ENCODE results near the gene IZUMO1R. TPM values are rescaled to one million over a fixed set of nuclear protein-coding genes. Genes with fewer than 3 reads are reported as not detected.

IZUMO1R gene
- total and polyA plus RNA-seq, 2 of the 4 experiments (the other 2 are of a cell fraction): not detected

DNA sequence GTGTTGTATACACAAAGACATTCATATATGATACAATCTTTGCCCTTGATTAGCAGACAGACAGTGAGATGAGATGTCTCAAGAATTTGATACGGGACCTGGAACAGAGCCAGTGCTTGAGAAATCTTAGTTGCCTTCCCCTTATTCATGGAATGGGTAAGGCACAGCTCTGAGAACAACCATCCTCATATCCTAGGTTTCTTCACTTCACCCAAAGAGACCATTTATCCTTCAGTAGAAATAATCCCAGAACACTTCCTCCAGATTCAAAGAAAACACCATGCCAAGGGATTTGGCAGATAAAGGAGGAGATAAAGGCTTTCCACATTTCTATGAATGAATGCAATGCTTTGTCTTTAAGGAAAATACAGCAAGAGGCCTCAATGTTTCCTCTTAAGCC is 8.8 kb upstream of the IZUMO1R start:
- dilution Hi-C loops (cut with HindIII; ENCODE audit: low sequenced_read_pairs, unreplicated experiment): no loop called here
- H2AK9ac ChIP-seq (replicated peaks; ENCODE audit: low read depth, low read length, poor library complexity): no peak overlapping the region
- no peak overlapping the region for H3K56ac ChIP-seq (ENCODE audit: extremely low read depth, insufficient read depth, low read length)
- ATAC-seq (ENCODE audit: low read depth): no peak
- H4K91ac ChIP-seq (ENCODE audit: insufficient read depth, low read depth, low read length): no peak overlapping the region
- in situ Hi-C loops (cut with MboI; ENCODE audit: low sequenced_read_pairs): no loop called here
- no peak overlapping the region for H3K9ac ChIP-seq (ENCODE audit: low read depth, low read length)
- H3K4me1 ChIP-seq (ENCODE audit: control insufficient read depth, insufficient read depth, low read length): no peaks in the 10 kb centered on the region
- no peak for DNase-seq
- intact Hi-C loops (cut with micrococcal nuclease): no loop called here
- H2BK120ac ChIP-seq (ENCODE audit: low read depth, low read length): no peak overlapping the region
- H2BK20ac ChIP-seq (ENCODE audit: low read depth, low read length): no peak overlapping the region
- H3K79me1 ChIP-seq (ENCODE audit: low read depth in 1 of 2, low read length in 2 of 2): no peaks in the 10 kb centered on the region
- BruUV-seq (replicated peaks): no TSS peak
- no peak overlapping the region for H2BK15ac ChIP-seq (ENCODE audit: low read depth, low read length)
- H3K9me1 ChIP-seq (ENCODE audit: insufficient read depth, low read length): no peaks in the 10 kb centered on the region
- POLR2A ChIA-PET (ENCODE audit: unreplicated experiment): no interaction called here
- peaks cover 5% of the 10 kb centered on the region for H3K27me3 ChIP-seq (ENCODE audit: control insufficient read depth, insufficient read depth, low read length)
- H2AFZ ChIP-seq (replicated peaks; ENCODE audit: low read length, poor library complexity): no peak overlapping the region
- H3K27ac ChIP-seq (ENCODE audit: insufficient read depth, low read length): no peak overlapping the region
- no peak overlapping the region for H3K4me2 ChIP-seq (ENCODE audit: low read depth, low read length)
- H4K8ac ChIP-seq (ENCODE audit: low read depth in 2 of 2, low read length in 2 of 2): no peak overlapping the region
- no peak overlapping the region for H3K14ac ChIP-seq (replicated peaks; ENCODE audit: low read depth, low read length)
- WGBS, 2 experiments (ENCODE audit: extremely low coverage in 2 of 2, insufficient read length in 1 of 2): no CpG with 5 or more reads among the region's 1 CpG
- CTCF ChIA-PET: no interaction called here
- no peaks in the 10 kb centered on the region for H3K36me3 ChIP-seq (ENCODE audit: control insufficient read depth, insufficient read depth, low read length)
- no peak overlapping the region for H2BK5ac ChIP-seq (ENCODE audit: low read depth, low read length, poor library complexity, severe bottlenecking)
- no peak overlapping the region for H3K4ac ChIP-seq (ENCODE audit: low read depth, low read length)
- H2AK5ac ChIP-seq (ENCODE audit: low read depth, low read length): no peak overlapping the region
- H3K9me3 ChIP-seq (ENCODE audit: control insufficient read depth, insufficient read depth, low read length): no peaks in the 10 kb centered on the region
- H3K23ac ChIP-seq (ENCODE audit: low read depth, low read length): no peak overlapping the region
- no peak for TF ChIP-seq BHLHE40 (IDR thresholded peaks at IDR 0.05; ENCODE audit: low read depth, low read length)
- TF ChIP-seq MAZ (IDR thresholded peaks at IDR 0.05; ENCODE audit: borderline replicate concordance, low read depth, low read length): no peak
- no peak for TF ChIP-seq MAFK (IDR thresholded peaks at IDR 0.05; ENCODE audit: low read depth, low read length)
- TF ChIP-seq CHD1 (IDR thresholded peaks at IDR 0.05; ENCODE audit: low read depth, low read length): no peak
- no peak for TF ChIP-seq POLR2A (IDR thresholded peaks at IDR 0.05; ENCODE audit: low read depth, low read length)
- TF ChIP-seq SMC3 (IDR thresholded peaks at IDR 0.05; ENCODE audit: low read depth, low read length): no peak
- no peak for TF ChIP-seq CEBPB (IDR thresholded peaks at IDR 0.05; ENCODE audit: low read depth, low read length)
- TF ChIP-seq, protein P1, sequence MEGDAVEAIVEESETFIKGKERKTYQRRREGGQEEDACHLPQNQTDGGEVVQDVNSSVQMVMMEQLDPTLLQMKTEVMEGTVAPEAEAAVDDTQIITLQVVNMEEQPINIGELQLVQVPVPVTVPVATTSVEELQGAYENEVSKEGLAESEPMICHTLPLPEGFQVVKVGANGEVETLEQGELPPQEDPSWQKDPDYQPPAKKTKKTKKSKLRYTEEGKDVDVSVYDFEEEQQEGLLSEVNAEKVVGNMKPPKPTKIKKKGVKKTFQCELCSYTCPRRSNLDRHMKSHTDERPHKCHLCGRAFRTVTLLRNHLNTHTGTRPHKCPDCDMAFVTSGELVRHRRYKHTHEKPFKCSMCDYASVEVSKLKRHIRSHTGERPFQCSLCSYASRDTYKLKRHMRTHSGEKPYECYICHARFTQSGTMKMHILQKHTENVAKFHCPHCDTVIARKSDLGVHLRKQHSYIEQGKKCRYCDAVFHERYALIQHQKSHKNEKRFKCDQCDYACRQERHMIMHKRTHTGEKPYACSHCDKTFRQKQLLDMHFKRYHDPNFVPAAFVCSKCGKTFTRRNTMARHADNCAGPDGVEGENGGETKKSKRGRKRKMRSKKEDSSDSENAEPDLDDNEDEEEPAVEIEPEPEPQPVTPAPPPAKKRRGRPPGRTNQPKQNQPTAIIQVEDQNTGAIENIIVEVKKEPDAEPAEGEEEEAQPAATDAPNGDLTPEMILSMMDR (conservative IDR thresholded peaks at IDR 0.05; ENCODE audit: low read depth, low read length): no peak
- no peaks in the 10 kb centered on the region for H4K20me1 ChIP-seq (ENCODE audit: insufficient read depth, low read length)
- no peak overlapping the region for H3K18ac ChIP-seq (ENCODE audit: low read depth, low read length)
- H3K4me3 ChIP-seq (ENCODE audit: insufficient read depth, low read depth, low read length): no peak overlapping the region
- no peak overlapping the region for H4K5ac ChIP-seq (ENCODE audit: low read depth, low read length)

All from IMR-90 (cell line).